DMS153 treated with DMSO at 0.1 percent for 48 hours (cell line): ENCODE data around the gene GNG12.
"Not testable (repeated sequence)": the region's sequence is repeated elsewhere in the genome, so short reads cannot be mapped to it uniquely, and the experiment has no call there.

Experiments used
- DNase-seq: peaks from one replicate; lab custom pipeline; 2025; ENCODE audit not compliant: unreplicated experiment; lab: John Stamatoyannopoulos, UW

Gene GNG12

GRCh38 chr1:67735206-67735605 is 98.1 kb downstream of the GNG12 start:
- no peak for DNase-seq

GRCh38 chr1:67734323-67734690 is 99.0 kb downstream of the GNG12 start:
- no peak for DNase-seq

- DNase-seq = no peak
Observed at GRCh38 chr1:67733681-67734322, 99.5 kb downstream of the GNG12 start.

GRCh38 chr1:67732750-67733151 is 100.5 kb downstream of the GNG12 start:
- DNase-seq = no peak

GRCh38 chr1:67731322-67731721 is 101.9 kb downstream of the GNG12 start:
- DNase-seq = no peak

GRCh38 chr1:67730312-67730711 is 103.0 kb downstream of the GNG12 start:
- DNase-seq = not testable (repeated sequence)

GRCh38 chr1:67729872-67730271 is 103.4 kb downstream of the GNG12 start:
- DNase-seq = no peak

- no peak for DNase-seq
Observed at GRCh38 chr1:67726224-67726623, 107.0 kb downstream of the GNG12 start.

GRCh38 chr1:67724928-67725560 is 108.2 kb downstream of the GNG12 start:
- no peak for DNase-seq

- DNase-seq = no peak
Observed at GRCh38 chr1:67723620-67724019, 109.6 kb downstream of the GNG12 start.

- no peak for DNase-seq
Observed at GRCh38 chr1:67723126-67723525, 110.1 kb downstream of the GNG12 start.

- DNase-seq = no peak
Observed at GRCh38 chr1:67722292-67722944, 110.8 kb downstream of the GNG12 start.

GRCh38 chr1:67721650-67722291 is 111.5 kb downstream of the GNG12 start:
- no peak for DNase-seq

- no peak for DNase-seq
Observed at GRCh38 chr1:67721112-67721511, 112.2 kb downstream of the GNG12 start.

GRCh38 chr1:67719329-67720196 is 113.7 kb downstream of the GNG12 start:
- no peak for DNase-seq

GRCh38 chr1:67717876-67718275 is 115.4 kb downstream of the GNG12 start:
- no peak for DNase-seq

- DNase-seq = no peak
Observed at GRCh38 chr1:67716800-67717199, 116.5 kb downstream of the GNG12 start.

GRCh38 chr1:67715819-67716218 is 117.4 kb downstream of the GNG12 start:
- no peak for DNase-seq

GRCh38 chr1:67713057-67713846 is 120.0 kb downstream of the GNG12 start:
- DNase-seq = peak; percentile 61

GRCh38 chr1:67711855-67712212 is 121.4 kb downstream of the GNG12 start:
- no peak for DNase-seq
